Retina (tissue), 1 donor: Measurements from ENCODE around the gene SHMT2.

Source experiments
- DNase-seq: peaks from one replicate; pipeline ENCODE4 v3.0.0-alpha.2; 2016

The SHMT2 gene

DNA sequence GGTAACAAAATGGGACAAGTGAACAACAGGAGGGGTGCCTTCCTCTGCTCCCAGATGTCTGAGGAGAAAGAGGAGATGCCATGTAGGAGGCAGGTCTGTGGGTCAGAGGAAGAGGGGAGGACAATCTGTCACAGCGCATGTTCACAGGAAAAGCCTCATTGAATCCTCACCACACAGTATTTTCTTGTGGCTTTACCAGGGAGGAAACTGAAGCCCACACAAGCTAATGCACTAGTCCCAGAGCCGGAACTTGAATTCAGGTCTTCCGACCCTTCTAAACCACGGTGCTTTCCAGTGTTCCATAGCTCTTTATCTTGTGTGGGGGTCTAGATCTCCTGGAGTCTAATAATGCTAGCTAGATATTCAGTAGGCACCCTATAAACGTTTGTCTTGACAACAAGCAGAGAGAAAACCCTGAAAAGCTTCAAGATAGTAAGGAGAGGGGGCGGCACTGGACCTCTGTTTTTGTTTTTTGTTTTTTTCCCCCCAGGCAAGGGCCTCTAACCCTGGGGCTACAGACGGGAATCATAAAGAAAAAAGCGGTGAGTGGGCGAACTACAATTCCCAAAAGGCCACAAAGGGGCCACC lies 371 bp upstream of the SHMT2 start:
- no peak for DNase-seq

DNA sequence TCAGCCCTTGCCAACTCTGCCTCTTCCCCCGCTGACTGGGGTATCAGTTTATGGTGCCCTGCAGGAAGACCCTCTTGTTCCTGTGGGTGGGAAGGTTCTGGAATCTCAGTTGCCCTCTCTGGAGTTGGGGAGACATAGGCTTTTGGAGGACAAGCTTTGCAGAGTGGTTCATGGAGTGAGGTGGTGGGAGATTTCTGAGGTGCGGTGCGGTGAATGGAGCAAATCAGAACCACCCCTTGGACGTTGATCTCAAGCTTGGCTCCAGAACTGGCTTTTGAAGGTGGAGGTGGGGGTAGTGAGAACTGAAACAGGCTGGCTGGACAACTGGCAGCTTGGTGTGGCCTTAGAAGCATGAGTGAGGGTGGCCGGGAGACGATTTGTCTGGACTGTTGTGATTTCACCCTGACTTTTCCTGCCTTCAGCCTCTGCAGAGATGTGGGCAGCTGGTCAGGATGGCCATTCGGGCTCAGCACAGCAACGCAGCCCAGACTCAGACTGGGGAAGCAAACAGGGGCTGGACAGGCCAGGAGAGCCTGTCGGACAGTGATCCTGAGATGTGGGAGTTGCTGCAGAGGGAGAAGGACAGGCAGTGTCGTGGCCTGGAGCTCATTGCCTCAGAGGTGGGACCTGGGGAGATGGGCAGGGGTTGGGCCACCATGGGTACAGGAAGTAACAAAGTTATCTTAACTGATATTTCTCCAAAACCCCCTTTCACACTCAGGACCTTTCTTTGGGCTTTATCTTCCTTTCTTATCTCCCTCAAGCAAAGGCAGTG lies 1.1 kb downstream of the SHMT2 start:
- no peak for DNase-seq

DNA sequence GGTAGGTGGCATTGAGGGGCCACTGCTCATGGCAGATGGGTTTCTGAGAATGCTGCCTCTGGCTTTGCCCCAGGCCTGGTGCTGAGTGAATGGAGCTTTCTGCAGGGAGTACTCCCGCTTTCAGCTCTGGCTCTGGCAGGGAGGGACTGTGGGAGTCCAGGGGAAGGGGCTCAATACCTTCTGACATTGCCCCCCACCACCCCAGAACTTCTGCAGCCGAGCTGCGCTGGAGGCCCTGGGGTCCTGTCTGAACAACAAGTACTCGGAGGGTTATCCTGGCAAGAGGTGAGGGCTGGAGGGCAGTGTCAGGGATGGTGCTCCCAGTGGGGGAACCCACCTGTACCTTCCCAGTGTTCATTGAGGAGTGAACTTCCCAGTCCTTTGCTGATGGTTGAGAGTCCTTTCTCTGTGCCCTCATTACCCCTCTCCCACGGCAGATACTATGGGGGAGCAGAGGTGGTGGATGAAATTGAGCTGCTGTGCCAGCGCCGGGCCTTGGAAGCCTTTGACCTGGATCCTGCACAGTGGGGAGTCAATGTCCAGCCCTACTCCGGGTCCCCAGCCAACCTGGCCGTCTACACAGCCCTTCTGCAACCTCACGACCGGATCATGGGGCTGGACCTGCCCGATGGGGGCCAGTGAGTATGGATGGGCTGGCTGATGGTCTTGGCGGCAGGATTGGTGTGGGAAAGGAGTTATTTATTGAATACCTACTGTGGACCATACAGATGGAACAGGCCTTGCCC lies 1.9 kb downstream of the SHMT2 start:
- DNase-seq: no peak

DNA sequence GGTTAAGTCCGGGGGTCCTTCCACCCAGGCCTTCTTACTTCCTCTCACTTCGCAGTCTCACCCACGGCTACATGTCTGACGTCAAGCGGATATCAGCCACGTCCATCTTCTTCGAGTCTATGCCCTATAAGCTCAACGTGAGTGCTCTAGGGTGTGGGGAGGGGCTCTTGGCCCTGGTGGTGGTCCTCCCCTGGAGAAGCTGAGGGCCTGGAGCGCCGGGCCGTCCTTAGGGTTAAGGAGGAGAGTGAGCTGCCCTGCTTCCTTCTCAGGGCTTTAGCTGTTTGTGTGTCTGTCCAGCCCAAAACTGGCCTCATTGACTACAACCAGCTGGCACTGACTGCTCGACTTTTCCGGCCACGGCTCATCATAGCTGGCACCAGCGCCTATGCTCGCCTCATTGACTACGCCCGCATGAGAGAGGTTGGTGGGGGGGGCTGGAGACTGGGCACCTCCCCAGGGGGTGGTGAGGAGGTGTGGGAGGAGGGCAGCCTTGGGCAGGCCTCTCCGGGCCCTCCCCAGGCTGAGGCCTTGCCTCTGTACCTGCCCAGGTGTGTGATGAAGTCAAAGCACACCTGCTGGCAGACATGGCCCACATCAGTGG lies 2.7 kb downstream of the SHMT2 start:
- DNase-seq: no peak

DNA sequence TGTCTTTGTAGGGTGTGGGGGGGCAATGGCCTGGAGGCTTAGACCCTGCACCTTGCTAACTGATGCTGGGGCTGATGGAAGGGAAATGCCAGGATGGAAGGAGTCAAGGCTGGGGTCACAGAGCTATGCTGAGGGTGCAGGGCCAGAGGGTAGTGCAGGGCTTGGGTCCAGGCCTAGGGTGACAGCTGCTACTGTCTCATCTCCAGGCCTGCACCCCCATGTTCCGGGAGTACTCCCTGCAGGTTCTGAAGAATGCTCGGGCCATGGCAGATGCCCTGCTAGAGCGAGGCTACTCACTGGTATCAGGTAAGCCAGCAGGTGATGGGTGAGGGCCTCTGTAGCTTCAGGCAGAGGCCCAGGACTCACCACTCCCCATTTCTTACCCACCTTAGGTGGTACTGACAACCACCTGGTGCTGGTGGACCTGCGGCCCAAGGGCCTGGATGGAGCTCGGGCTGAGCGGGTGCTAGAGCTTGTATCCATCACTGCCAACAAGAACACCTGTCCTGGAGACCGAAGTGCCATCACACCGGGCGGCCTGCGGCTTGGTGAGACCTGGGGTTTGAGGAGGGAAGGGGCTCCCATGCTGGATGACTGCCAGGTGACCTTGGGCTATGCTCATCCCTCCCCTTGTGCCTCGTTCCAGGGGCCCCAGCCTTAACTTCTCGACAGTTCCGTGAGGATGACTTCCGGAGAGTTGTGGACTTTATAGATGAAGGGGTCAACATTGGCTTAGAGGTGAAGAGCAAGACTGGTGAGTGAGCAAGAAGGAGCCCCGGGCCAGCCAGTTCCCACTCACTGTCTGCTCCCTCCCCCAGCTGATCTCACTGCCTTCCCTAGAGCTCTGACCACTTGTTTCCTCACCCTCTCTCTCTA lies 4.1 kb downstream of the SHMT2 start:
- no peak for DNase-seq

DNA sequence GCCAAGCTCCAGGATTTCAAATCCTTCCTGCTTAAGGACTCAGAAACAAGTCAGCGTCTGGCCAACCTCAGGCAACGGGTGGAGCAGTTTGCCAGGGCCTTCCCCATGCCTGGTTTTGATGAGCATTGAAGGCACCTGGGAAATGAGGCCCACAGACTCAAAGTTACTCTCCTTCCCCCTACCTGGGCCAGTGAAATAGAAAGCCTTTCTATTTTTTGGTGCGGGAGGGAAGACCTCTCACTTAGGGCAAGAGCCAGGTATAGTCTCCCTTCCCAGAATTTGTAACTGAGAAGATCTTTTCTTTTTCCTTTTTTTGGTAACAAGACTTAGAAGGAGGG lies 4.7 kb downstream of the SHMT2 start:
- DNase-seq: no peak

DNA sequence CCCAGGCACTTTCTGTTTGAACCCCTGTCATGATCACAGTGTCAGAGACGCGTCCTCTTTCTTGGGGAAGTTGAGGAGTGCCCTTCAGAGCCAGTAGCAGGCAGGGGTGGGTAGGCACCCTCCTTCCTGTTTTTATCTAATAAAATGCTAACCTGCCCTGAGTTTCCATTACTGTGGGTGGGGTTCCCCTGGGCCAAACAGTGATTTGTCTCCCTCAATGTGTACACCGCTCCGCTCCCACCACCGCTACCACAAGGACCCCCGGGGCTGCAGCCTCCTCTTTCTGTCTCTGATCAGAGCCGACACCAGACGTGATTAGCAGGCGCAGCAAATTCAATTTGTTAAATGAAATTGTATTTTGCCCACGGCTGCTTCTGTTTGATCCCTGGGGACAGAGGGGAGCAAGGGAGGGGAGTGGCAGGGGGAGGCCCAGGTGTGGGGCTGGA lies 5.1 kb downstream of the SHMT2 start:
- DNase-seq: no peak

DNA sequence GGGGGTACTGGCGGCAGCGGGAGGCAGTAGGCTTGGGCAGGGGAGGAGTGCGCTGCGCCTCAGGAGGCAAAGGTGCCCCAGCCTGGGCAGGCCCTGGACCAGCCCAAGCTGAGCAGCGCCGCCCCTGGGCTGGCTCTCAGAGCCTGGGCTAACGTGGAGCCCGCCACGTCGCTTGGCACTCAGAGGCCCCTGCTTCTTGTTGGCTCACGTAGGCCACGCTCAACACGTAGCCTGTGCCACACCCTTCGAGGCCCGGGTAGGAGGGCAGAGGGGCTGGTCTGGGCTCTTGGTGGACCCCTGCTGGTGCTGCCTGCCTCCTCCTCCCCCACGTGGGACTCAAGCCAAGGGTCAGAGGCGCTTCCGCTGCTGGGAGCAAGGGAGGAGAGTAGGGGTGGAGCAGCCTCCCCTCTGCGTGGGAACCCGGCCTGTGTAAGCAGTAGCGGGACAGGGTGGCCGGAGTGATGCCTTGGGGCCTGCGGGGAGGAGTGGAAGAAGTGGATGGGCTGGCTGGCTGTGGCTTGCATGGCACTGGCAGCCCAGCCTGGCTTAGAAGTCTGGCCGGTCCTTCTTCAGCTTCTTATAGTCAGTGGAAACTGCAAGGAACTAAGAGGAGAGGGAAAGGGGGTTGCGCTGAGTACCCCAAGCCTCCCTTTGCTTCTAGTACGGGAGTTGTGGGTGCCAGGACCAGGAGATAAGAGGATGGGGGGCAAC lies 5.7 kb downstream of the SHMT2 start:
- peak; percentile 43 for DNase-seq

DNA sequence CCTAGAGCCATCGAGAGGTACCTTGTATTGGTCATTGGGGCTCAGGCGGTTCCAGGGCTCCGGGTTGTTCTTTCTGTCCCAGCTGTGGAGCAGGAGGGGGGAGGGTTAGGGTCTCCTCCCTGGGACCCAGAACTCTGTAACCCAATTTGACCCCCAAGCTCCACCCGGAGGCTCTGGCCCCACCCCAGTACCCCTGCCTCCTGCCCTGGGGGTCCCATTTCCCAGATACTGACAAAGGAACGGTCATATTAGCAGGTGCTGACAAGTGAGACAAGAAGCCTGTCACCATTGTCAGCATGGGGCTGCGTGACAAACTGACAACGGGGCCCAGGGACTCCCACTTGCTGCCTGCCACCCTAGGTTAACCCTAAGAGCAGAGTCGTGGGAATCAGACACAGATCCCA lies 6.2 kb downstream of the SHMT2 start:
- DNase-seq: peak; percentile 26

DNA sequence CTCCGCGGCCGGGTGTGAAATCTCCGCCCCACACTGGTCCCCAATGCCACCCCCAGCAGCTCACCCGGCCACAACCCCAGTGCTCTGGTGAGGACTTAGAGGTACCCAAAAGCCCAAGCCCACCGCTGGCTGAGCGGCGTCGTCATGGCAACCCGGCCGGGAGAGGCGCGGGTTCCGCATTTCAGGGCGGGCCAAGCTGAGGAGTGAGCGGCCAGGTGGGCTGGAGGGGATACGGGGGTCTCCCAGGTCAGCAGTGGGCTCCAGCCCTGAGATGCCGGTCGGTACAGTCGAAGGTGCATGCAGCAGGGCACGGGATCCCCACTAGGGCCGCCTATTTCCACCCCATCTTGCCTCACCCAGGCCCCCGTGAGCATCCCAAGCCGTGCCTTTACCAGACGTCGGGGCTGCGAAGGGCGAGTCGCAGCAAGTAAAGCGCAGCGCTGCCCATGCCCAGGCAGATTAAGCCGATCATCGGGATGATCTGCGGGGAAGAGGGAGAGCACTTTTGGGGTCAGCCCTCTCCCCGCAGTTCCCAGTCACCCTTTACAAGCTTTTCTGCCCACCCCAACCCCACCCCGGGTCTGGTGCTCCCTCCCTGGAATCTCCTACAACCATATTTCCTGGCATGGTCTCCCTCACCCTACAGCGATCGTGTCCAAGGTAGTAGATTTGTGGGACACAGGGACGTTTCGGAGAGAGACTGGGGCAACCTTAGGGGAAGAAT lies 6.9 kb downstream of the SHMT2 start:
- DNase-seq: peak; percentile 69

DNA sequence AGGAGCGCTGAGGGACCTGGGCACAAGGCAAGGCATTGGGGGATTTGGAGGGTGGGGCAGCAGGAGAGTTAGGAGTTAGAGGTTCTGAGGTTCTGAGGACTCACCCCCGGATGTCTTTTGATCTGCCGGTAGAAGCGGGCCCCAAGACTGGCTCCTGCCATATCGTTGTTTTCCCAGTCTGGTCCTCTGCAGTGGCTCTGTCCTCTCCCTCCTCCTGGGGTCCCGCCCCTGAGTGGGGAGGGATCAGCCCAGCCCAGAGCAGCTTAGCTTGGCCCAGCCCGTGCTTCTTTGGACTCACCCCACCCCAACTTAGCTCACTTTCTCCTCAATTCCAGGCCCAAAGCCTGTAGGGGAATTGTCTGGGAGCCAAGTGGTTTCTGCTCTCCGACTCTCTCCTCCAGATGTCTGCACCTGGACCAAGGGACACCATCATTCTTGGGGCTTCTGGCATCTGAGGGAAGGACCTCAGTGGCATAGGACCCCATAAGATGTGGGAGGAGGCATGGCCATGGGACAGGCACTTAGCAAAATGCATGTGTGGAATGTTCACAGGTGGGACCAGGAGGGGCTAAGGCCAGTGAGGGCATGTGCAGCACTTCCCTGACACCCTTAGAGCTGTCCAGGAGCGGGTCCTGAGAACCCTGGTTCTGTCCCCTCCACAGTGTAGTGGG lies 7.5 kb downstream of the SHMT2 start:
- peak; percentile 39 for DNase-seq

DNA sequence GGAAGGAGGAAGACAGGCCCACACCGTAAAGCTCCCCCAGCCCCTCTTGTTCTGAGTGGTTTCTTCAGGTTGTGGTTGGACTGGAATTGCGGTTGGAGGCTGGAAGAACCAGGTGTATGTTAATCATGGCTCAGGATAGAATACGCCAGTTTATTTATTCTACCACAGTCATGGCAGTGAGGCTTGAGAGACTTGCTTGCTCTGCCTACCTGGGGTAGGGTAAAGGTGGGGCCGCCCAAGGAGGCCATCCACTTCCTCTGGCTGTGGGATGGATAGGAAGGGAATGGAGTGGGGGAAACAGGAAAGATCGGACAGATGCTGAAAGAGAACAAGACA lies 8.1 kb downstream of the SHMT2 start:
- peak; percentile 40 for DNase-seq

DNA sequence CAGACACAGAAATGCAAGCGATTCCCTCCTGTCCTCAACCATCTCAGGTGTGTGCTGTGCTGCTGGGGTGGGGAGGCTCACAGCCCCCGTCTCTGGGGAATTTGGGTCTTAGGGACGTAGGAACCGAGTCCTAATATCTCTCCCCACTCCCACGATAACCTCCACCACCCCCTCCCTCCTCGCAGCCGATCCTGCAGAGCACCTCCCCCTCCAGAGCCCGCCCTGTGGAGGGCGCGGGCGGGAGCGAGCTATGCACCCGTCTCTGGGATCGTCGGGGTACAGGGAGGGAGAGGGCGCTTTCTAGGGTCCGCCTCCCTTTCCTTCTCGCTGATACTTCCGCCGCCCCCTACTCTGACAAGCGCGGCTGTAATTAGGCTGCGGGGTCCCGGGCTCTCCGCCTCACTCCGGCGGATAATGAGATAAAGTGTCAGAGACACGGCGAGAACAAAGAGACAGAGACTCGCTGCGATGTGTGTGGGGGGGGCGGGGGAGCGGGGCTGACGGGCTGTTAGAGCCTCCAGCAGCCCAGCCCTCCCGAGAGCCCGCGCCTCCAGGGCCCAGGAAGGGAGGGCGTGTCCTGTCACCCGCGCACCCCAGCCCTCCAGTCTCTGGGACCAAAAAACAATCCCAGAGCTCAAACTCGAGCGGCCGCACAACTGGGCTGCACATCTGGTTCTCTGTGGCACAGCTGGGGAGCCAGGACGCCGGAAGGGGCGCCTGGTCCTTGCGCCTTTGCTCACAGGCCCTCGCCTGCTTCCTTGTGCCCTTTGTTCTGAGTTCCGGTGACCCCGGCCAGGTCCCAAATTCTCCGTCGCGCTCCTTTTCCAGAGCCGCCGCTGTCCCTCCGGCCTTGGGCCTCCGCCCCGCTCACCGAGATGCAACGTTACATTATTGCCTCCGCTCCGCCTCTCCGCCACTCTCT lies 8.7 kb downstream of the SHMT2 start:
- peak; percentile 77 for DNase-seq

DNA sequence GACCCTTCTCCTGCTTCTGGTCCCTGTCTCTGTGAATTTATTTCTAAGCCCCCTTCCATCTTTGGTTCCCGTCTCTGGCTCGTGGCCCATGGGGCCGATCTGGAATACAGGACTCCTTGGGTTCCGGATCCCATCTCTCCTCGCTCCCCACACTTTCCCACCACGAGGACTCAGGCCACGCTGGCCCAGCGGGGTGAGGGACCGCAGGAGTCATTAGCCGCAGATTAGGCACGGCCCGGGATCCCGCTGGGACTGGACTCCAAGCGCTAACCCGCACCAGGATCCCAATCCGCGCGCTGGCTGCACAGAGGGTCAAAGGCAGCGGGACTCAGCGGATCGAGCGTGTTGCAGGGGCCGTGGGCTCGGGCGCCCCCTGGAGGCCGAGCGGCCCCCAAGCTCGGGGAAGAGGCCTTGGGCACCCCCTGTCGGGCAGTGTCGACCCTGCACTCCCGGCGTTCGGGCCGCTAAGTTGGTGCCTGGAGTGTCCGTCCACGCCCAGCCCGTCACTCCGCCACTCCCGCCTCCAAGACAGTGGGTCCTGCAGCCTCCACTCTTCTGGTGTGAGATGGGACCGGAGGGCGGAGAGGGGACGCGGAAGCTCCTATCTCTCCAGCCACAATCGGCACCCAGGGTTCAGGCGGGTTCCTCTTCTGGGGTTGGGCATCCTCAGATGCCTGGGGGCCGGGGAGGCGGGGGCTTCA lies 9.5 kb downstream of the SHMT2 start:
- DNase-seq: peak; percentile 99

DNA sequence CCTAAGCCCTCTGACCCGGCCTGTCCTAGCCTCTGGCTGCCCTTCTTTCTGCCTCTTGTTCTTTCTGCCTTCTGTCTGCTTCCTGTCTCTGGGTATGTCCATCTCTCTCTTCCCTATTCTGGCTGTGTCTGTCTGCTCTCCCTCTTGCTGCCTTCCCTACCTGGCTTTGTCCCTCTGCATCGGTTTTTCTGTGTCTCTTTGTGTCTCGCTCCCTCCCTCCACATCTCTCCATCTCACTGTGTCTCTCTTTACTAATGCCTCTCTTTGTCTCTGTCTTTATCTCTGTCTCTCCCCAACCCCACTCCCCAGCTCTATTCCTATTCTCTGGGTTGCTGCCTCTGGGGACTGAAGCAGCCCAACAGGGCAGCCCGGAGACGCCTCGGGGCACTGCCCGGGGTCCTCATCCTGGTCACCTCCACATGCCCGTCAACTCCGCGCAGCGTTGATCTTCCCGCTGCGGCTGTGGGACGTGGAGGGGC lies 10.1 kb downstream of the SHMT2 start:
- DNase-seq: no peak

DNA sequence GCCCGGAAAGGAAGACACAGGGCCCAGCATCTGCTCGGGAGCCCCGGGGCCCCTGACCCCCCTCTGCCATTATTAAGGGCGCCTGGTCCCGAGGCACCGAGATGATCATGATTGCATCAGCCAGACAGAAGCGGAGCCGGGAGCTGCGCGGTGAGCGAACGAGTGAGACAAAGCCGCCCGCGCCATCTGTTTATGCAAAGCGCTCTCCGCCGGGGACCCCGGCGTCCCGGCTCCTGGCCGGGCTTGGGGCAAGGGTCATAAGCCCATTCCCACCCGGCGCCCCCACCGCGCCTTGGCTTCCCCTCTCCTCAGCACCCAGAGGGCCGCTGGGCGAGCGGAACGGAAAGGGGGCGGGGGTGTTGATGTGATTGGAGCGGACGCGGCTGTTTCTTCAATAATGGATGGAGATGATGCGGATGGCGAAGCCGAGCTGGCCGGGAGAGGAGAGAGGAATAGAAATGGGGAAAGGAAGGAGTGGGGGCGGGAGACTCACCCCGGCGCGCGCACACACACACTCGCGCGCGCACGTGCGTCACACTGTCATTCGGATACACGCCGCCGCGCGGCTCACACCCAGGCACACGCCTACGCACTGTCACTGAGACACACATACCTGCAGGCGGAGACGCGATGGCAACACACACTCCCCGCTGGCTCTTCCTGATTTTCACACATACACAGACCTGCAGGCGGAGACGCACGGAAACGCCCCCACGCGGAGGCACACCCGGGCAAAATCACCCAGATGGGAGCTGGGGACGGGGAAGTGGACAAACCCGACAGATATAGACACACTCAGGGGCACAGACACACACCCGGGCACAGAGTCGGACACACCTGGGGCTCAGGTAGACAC lies 10.8 kb downstream of the SHMT2 start:
- peak; percentile 94 for DNase-seq

DNA sequence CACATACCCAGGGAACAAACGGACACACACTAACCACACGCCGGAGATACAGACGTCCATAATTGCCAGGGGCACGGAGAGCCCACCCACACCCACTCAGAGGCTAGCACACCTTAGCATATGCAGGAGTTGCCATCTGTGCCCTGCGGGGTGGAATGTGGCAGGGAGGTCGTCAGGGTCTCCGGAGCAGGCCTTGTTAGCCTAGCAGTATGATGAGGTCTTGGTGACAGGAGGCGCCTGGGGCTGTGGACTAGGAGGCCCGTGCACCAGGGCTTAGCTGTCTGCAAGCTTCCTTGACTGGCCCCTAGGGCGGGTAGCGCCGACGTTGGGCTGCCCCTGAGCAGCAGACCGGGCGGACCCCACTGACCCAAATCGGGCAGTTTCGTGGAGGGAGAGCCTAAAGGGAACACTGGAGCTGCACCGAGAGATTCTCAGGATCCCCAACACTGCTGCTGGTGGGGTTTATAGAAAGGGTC lies 11.5 kb downstream of the SHMT2 start:
- no peak for DNase-seq
